Measurements from ENCODE around the gene UTF1.

The UTF1 gene

DNA sequence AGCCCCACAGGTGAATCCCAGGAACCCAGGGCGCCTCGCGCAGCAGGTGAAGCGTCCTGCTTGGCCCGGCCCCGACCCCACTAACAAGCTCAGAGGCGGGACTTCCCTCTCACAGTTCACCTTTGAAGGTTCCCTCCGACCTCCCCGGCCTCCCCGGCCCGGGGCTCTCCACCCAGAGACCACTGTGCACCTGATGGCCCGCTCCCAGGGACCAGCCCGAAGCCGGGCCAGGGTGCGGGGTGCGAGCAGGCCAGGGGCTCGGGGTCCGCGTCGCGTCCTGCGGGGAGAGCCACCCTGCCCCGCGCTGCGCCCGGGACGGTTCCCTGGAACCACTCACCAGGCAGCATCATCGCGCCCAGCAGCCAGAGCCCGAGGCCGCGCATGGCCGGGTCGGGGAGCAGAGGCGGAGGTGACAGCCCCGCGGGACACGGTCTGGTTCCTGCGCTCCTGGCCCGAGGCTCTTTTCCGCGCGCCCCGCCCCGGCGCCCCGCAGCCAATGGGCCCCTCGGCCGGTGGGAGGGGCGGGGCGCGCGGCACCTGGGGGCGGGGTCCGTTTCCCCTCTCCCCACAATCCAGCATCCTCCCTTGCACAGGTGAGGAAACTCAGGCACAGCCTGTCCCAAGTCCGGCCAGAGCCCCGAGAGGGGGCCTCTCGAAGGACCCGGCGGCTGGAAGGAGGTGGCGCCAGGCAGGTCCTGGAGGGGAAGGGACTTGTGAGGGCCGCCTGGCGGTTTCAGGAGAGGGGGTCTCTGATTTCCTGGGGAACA lies 46.6 kb downstream of the UTF1 start, which contains the start of gene ADAM8:
TSS of gene ADAM8 (minus strand) at position 434 of the 767 bp plus-strand sequence. CDS start at position 383, 51 bp downstream.
- TF ChIP-seq, protein P1, sequence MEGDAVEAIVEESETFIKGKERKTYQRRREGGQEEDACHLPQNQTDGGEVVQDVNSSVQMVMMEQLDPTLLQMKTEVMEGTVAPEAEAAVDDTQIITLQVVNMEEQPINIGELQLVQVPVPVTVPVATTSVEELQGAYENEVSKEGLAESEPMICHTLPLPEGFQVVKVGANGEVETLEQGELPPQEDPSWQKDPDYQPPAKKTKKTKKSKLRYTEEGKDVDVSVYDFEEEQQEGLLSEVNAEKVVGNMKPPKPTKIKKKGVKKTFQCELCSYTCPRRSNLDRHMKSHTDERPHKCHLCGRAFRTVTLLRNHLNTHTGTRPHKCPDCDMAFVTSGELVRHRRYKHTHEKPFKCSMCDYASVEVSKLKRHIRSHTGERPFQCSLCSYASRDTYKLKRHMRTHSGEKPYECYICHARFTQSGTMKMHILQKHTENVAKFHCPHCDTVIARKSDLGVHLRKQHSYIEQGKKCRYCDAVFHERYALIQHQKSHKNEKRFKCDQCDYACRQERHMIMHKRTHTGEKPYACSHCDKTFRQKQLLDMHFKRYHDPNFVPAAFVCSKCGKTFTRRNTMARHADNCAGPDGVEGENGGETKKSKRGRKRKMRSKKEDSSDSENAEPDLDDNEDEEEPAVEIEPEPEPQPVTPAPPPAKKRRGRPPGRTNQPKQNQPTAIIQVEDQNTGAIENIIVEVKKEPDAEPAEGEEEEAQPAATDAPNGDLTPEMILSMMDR (conservative IDR thresholded peaks at IDR 0.05) = no peak
- peak within 1 kb of the TSS; percentile 61 for H3K27ac ChIP-seq

DNA sequence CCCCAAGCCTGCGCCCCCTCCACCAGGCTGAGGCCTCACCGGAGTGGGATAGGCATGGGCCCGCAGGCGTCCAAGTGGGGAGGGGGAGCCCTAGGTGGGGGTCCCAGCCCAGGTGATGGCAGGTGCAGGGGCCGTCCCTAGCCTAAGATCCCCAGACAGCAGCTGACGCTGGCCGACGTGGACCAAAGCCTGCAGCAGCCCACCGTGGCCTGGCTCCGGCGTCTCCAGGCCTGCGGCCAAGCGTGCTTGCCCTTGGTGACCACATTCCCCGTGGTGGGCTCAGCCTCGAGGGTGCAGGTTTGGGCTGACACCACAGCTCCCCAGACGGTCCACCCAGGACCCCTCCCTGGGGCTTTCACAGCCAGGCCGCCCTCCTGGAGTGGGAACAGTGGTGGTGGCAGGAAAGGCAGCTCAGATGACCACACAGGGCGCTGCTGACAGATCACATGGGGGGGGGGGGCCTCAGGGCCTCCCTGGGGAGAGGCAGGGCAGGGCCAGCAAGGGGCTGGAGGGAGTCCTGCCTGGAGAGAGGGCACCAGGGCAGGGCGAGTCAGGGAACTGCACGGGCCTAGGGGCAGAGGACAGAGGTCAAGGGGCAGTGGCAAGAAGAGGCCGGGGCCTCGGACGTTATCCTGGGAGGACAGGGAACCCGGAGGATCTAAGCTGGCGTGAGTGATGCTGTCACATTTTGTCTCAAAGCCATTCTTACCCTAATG lies 47.4 kb downstream of the UTF1 start:
- H3K27ac ChIP-seq = peak overlapping the region; percentile 61
- TF ChIP-seq, protein P1 (conservative IDR thresholded peaks at IDR 0.05) = no peak

DNA sequence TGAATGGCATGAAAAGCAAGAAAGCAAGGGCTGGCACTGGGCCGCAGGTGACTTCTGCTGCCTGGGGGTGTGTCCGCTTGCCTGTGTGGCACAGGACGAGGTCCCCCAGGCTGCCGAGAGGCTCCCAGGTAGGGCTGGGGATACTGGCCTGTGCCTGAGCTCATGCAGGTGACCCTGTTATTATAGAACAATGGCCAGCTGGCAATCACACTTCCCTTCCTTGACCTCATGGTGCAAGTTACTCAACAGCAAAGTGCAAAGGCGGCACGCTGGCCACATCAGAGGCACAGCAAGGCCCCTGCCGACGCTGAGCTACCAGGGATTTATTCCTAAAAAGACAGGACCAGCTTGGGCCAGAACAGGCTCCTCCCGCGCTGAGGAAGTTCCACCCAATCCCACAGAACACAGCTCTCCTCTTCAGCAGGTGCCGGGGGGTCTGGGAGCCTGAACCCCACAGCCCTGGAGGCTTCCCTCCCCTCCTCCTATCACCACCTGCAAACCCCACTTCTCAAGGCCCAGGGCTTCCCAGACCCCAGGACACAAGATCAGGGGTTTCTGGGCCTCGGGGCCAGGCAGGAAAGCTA lies 48.1 kb downstream of the UTF1 start:
- TF ChIP-seq, protein P1 (conservative IDR thresholded peaks at IDR 0.05) = no peak
- peak overlapping the region; percentile 61 for H3K27ac ChIP-seq

GRCh38 chr10:133278577-133279265 lies 48.7 kb downstream of the UTF1 start:
- TF ChIP-seq, protein P1 (conservative IDR thresholded peaks at IDR 0.05) = no peak
- peak overlapping the region; percentile 61 for H3K27ac ChIP-seq

GRCh38 chr10:133279326-133280226 lies 49.6 kb downstream of the UTF1 start:
- H3K27ac ChIP-seq = peak overlapping the region; percentile 61
- TF ChIP-seq, protein P1 (conservative IDR thresholded peaks at IDR 0.05) = no peak

GRCh38 chr10:133280391-133281059 lies 50.5 kb downstream of the UTF1 start:
- TF ChIP-seq, protein P1 (conservative IDR thresholded peaks at IDR 0.05) = no peak
- H3K27ac ChIP-seq = no peak overlapping the region

All from VCaP (cell line).